H1 (cell line): Measurements from ENCODE around the gene HOXB6. TPM values are rescaled to one million over a fixed set of nuclear protein-coding genes. Genes with fewer than 3 reads are reported as not detected.

Source experiments
- CTCF ChIA-PET: fragments of 300-600 bp; sonication (Branson Sonifier 250); formaldehyde crosslinking; loops from one replicate; lab custom pipeline; 2021; ENCODE audit not compliant: partially characterized antibody; lab: Charles Lee
- POLR2A ChIA-PET: fragments of 300-600 bp; sonication (Branson Sonifier 250); formaldehyde crosslinking; loops from one replicate; lab custom pipeline; 2021; ENCODE audit warnings: inconsistent platforms; ENCODE audit not compliant: partially characterized antibody; lab: Charles Lee
- DNase-seq, 2 experiments: peaks; one replicate each; pipeline versions ENCODE4 v3.0.0 to v3.0.0-alpha.2; 2010 to 2022; ENCODE audit warnings: low spot score in 2 of 2, low read depth in 1 of 2, mixed read lengths in 1 of 2
- FAIRE-seq: peaks from 2 replicates; lab custom pipeline; 2011; peaks lifted over from hg19 to GRCh38; lab: Jason Lieb, UNC
- H2AFZ ChIP-seq: 2 replicates; pipeline ENCODE4 v1.8.1; 2012; ENCODE audit warnings: low read length, inconsistent platforms
- H2AK5ac ChIP-seq: 2 replicates; pipeline ENCODE4 v1.6.1; 2013; ENCODE audit warnings: low read depth, low read length
- H2BK120ac ChIP-seq: replicated peaks from 2 replicates; pipeline ENCODE3; 2013; ENCODE audit warnings: low read depth, low read length, inconsistent platforms
- H2BK12ac ChIP-seq: 2 replicates; pipeline ENCODE4 v1.6.1; 2013; ENCODE audit warnings: low read depth, low read length
- H2BK15ac ChIP-seq: 2 replicates; pipeline ENCODE4 v1.6.1; 2013; ENCODE audit warnings: low read length
- H2BK20ac ChIP-seq: 2 replicates; pipeline ENCODE4 v1.6.1; 2013; ENCODE audit warnings: low read length
- H2BK5ac ChIP-seq: 2 replicates; pipeline ENCODE4 v1.6.1; 2013; ENCODE audit warnings: low read depth, low read length
- H3K14ac ChIP-seq: 2 replicates; pipeline ENCODE4 v1.6.1; 2013; ENCODE audit warnings: inconsistent platforms; ENCODE audit not compliant: insufficient read length
- H3K18ac ChIP-seq: 2 replicates; pipeline ENCODE4 v1.6.1; 2013; ENCODE audit warnings: low read length; ENCODE audit errors: extremely low read depth
- H3K23ac ChIP-seq: 2 replicates; pipeline ENCODE4 v1.6.1; 2013; ENCODE audit warnings: inconsistent platforms; ENCODE audit not compliant: insufficient read length
- H3K23me2 ChIP-seq: 2 replicates; pipeline ENCODE4 v1.6.1; 2013; ENCODE audit warnings: low read depth, low read length
- H3K27ac ChIP-seq: 2 replicates; pipeline ENCODE4 v1.6.1; 2011; ENCODE audit warnings: low read depth, low read length, inconsistent platforms
- H3K27me3 ChIP-seq, 4 experiments: replicated peaks in 1 of 4; 1 replicate in 1 of 4; 2 replicates in 3 of 4; pipeline versions ENCODE4 v1.6.1 to v1.8.1; 2011 to 2013; ENCODE audit warnings: low read length in 3 of 4, mild to moderate bottlenecking in 3 of 4, inconsistent platforms in 2 of 4, mixed read lengths in 2 of 4, moderate library complexity in 1 of 4; ENCODE audit not compliant: control insufficient read depth in 3 of 4, insufficient read depth in 3 of 4; ENCODE audit errors: extremely low read depth in 1 of 4
- H3K36me3 ChIP-seq, 4 experiments: 2 replicates each; pipeline versions ENCODE4 v1.6.1 to v1.8.1; 2011 to 2013; ENCODE audit warnings: mild to moderate bottlenecking in 4 of 4, low read length in 3 of 4, moderate library complexity in 2 of 4, control low read depth in 1 of 4, inconsistent platforms in 1 of 4; ENCODE audit not compliant: insufficient read depth in 4 of 4, control insufficient read depth in 2 of 4
- H3K4ac ChIP-seq: replicated peaks from 2 replicates; pipeline ENCODE3; 2013; ENCODE audit warnings: low read length, low read depth, mixed read lengths, inconsistent platforms; ENCODE audit not compliant: insufficient read length
- H3K4me1 ChIP-seq, 4 experiments: replicated peaks in 1 of 4; 1 replicate in 1 of 4; 2 replicates in 3 of 4; pipeline versions ENCODE4 v1.6.1 to v1.8.1; 2011 to 2013; ENCODE audit warnings: low read length in 3 of 4, inconsistent platforms in 2 of 4, mixed read lengths in 1 of 4; ENCODE audit not compliant: insufficient read depth in 4 of 4, control insufficient read depth in 3 of 4
- H3K4me2 ChIP-seq, 2 experiments: 2 replicates each; pipeline versions ENCODE4 v1.6.1 to v1.8.1; 2011 to 2013; ENCODE audit warnings: low read depth in 2 of 2, low read length in 2 of 2, control low read depth in 1 of 2, inconsistent platforms in 1 of 2, mild to moderate bottlenecking in 1 of 2; ENCODE audit not compliant: insufficient read depth in 1 of 2
- H3K4me3 ChIP-seq, 4 experiments: fragments of 200-600, 300-600 bp in 1 of 4; sonication (generic), shearing (Covaris generic), sonication (Bioruptor Twin) in 1 of 4; 2 replicates each; pipeline versions ENCODE4 v1.5.1 to v1.8.1; 2011 to 2016; ENCODE audit warnings: low read length in 4 of 4, low read depth in 3 of 4, control low read depth in 2 of 4, inconsistent platforms in 2 of 4, mild to moderate bottlenecking in 2 of 4, mixed read lengths in 1 of 4, moderate library complexity in 1 of 4; ENCODE audit not compliant: insufficient read depth in 2 of 4; ENCODE audit errors: extremely low read depth in 1 of 4
- H3K56ac ChIP-seq: replicated peaks from 2 replicates; pipeline ENCODE3; 2013; ENCODE audit warnings: low read depth, mild to moderate bottlenecking, mixed read lengths, low read length, inconsistent platforms; ENCODE audit not compliant: insufficient read length
- H3K79me1 ChIP-seq: 2 replicates; pipeline ENCODE4 v1.6.1; 2013; ENCODE audit warnings: low read depth, low read length, control low read depth
- H3K79me2 ChIP-seq, 2 experiments: 2 replicates each; pipeline versions ENCODE4 v1.6.1 to v1.8.1; 2012 to 2013; ENCODE audit warnings: low read length in 2 of 2, mild to moderate bottlenecking in 2 of 2, inconsistent platforms in 1 of 2; ENCODE audit not compliant: insufficient read depth in 2 of 2, control insufficient read depth in 1 of 2
- H3K9ac ChIP-seq, 4 experiments: replicated peaks in 1 of 4; 1 replicate in 1 of 4; 2 replicates in 3 of 4; pipeline versions ENCODE4 v1.6.1 to v1.8.1; 2011 to 2013; ENCODE audit warnings: low read depth in 3 of 4, low read length in 3 of 4, control low read depth in 2 of 4, mild to moderate bottlenecking in 2 of 4, moderate library complexity in 2 of 4, inconsistent platforms in 1 of 4; ENCODE audit errors: extremely low read depth in 1 of 4
- H3K9me3 ChIP-seq, 2 experiments: 2 replicates each; pipeline versions ENCODE4 v1.6.1 to v1.8.1; 2012 to 2013; ENCODE audit warnings: mild to moderate bottlenecking in 2 of 2, moderate library complexity in 2 of 2, control low read depth in 1 of 2, inconsistent platforms in 1 of 2, low read depth in 1 of 2, low read length in 1 of 2, mixed read lengths in 1 of 2; ENCODE audit not compliant: insufficient read depth in 2 of 2
- H4K20me1 ChIP-seq, 2 experiments: replicated peaks in 1 of 2; 2 replicates each; pipeline versions ENCODE3 to v1.8.1; 2011 to 2013; ENCODE audit warnings: inconsistent platforms in 2 of 2, low read length in 2 of 2, mild to moderate bottlenecking in 1 of 2; ENCODE audit not compliant: insufficient read depth in 2 of 2, control insufficient read depth in 1 of 2
- H4K5ac ChIP-seq: 2 replicates; pipeline ENCODE4 v1.6.1; 2013; ENCODE audit warnings: low read length, low read depth, mixed read lengths, inconsistent platforms; ENCODE audit not compliant: insufficient read length
- H4K8ac ChIP-seq: 2 replicates; pipeline ENCODE4 v1.8.0; 2013; ENCODE audit warnings: mild to moderate bottlenecking, moderate library complexity, low read length, inconsistent platforms; ENCODE audit not compliant: insufficient read depth; ENCODE audit errors: extremely low read depth
- H4K91ac ChIP-seq: replicated peaks from 2 replicates; pipeline ENCODE3; 2013; ENCODE audit warnings: low read length, mixed read lengths, inconsistent platforms; ENCODE audit not compliant: insufficient read length
- BACH1 ChIP-seq: IDR thresholded peaks from 2 replicates; pipeline ENCODE4 v1.6.1; 2012; ENCODE audit warnings: low read length, improper control_type of control experiment
- BCL11A ChIP-seq, 2 experiments: IDR thresholded peaks; one replicate each; pipeline ENCODE4 v1.6.1; 2011; ENCODE audit warnings: low read depth in 2 of 2, low read length in 2 of 2, mild to moderate bottlenecking in 2 of 2
- CBX8 ChIP-seq: fragments of 300-800, 300-1000 bp; sonication (generic); IDR thresholded peaks from 2 replicates; pipeline ENCODE4 v1.7.1; 2016; ENCODE audit warnings: low read depth, low read length, borderline replicate concordance
- EGR1 ChIP-seq: IDR thresholded peaks from 2 replicates; pipeline ENCODE4 v1.6.1; 2011; ENCODE audit warnings: low read depth, low read length, borderline replicate concordance
- EZH2 ChIP-seq: fragments of 200-600 bp; sonication (generic); IDR thresholded peaks from 2 replicates; pipeline ENCODE4 v1.7.1; 2012; ENCODE audit warnings: low read depth, mild to moderate bottlenecking, moderate library complexity, low read length, inconsistent platforms; ENCODE audit not compliant: severe bottlenecking
- GTF2F1 ChIP-seq: IDR thresholded peaks from 2 replicates; pipeline ENCODE4 v1.6.1; 2012; ENCODE audit warnings: low read depth, low read length, improper control_type of control experiment, borderline replicate concordance
- HDAC6 ChIP-seq: IDR thresholded peaks from one replicate; pipeline ENCODE4 v1.7.1; 2012; ENCODE audit warnings: low read depth, mild to moderate bottlenecking, inconsistent platforms, low read length, moderate library complexity
- POLR2A ChIP-seq, 2 experiments: IDR thresholded peaks; 1 replicate in 1 of 2; 2 replicates in 1 of 2; pipeline ENCODE4 v1.6.1; 2011; ENCODE audit warnings: low read depth in 2 of 2, low read length in 2 of 2, mild to moderate bottlenecking in 2 of 2; ENCODE audit errors: control extremely low read depth in 1 of 2
- POU5F1 ChIP-seq: IDR thresholded peaks from 2 replicates; pipeline ENCODE4 v1.6.1; 2011; ENCODE audit warnings: low read depth, mild to moderate bottlenecking, low read length, moderate library complexity
- RAD21 ChIP-seq, 2 experiments: IDR thresholded peaks in 1 of 2; conservative IDR thresholded peaks in 1 of 2; 2 replicates each; pipeline ENCODE4 v1.6.1; 2011; ENCODE audit warnings: low read depth in 2 of 2, low read length in 2 of 2, improper control_type of control experiment in 1 of 2, inconsistent platforms in 1 of 2, mild to moderate bottlenecking in 1 of 2, moderate library complexity in 1 of 2
- SAP30 ChIP-seq: fragments of 300-600 bp; sonication (generic); IDR thresholded peaks from 2 replicates; pipeline ENCODE4 v1.7.1; 2012; ENCODE audit warnings: low read length, moderate library complexity, mild to moderate bottlenecking, inconsistent platforms; ENCODE audit not compliant: insufficient read depth, insufficient replicate concordance
- SIRT6 ChIP-seq: IDR thresholded peaks from one replicate; pipeline ENCODE4 v1.7.1; 2012; ENCODE audit warnings: low read length, inconsistent platforms
- SRF ChIP-seq: IDR thresholded peaks from 2 replicates; pipeline ENCODE4 v1.6.1; 2011; ENCODE audit warnings: mild to moderate bottlenecking, low read depth, low read length, moderate library complexity
- SUZ12 ChIP-seq: fragments of 200-600 bp; sonication (generic); IDR thresholded peaks from 2 replicates; pipeline ENCODE4 v1.6.1; 2012; ENCODE audit warnings: mild to moderate bottlenecking, inconsistent platforms, low read length, moderate library complexity, mixed read lengths
- TCF12 ChIP-seq: IDR thresholded peaks from 2 replicates; pipeline ENCODE4 v1.6.1; 2011; ENCODE audit warnings: low read depth, mild to moderate bottlenecking, low read length
- WGBS, 2 experiments: shearing (Covaris generic) in 1 of 2; methylation state at CpG; one replicate each; pipeline versions ENCODE4 v1.1.6 to v1.1.7; 2013 to 2015; ENCODE audit warnings: low lambda C conversion rate in 2 of 2, mixed read lengths in 2 of 2, inconsistent platforms in 1 of 2, low coverage in 1 of 2, missing lambda C conversion rate in 1 of 2; ENCODE audit not compliant: insufficient replicate concordance in 2 of 2, insufficient coverage in 1 of 2, insufficient read length in 1 of 2; ENCODE audit errors: extremely low coverage in 1 of 2, missing lambda C conversion rate in 1 of 2; 5-methylcytosine and 5-hydroxymethylcytosine counted together
- polyA plus RNA-seq, 7 experiments: library from polyadenylated mRNA; depleted of rRNA in 3 of 7; stranded (reverse) in 5 of 7; unstranded in 2 of 7; fragments of >200 nt in 5 of 7; fragments of 200-250 nt in 2 of 7; gene quantifications; 1 replicate in 5 of 7; 2 replicates in 1 of 7; 4 replicates in 1 of 7; pipeline versions ENCODE4 v1.2.1 to v1.2.3, GENCODE V29; 2011 to 2013; ENCODE audit warnings: missing spikeins in 2 of 7, mixed read lengths in 2 of 7
- total RNA-seq: library from RNA; stranded (reverse); fragmentation: NEBNext Ultra II Directional; extraction: Animal tissue kit (Norgen Biotek cat#: 25700); gene quantifications from 2 replicates; pipeline ENCODE4 v1.2.1, GENCODE V29; 2021

The HOXB6 gene
- total and polyA plus RNA-seq, 2 of the 8 experiments (the other 6 are each of a cell fraction or from before 2014, with no cell fraction given) = not detected

GRCh38 chr17:48629411-48629759, 24.6 kb upstream of the HOXB6 start:
- 36% methylated on average over 5 of the region's 5 CpGs; no CpG with 5 or more reads in 1 of the 2 experiments for WGBS, 2 experiments
- peaks cover 97 to 100% (median 100%) of the 10 kb centered on the region in 4 experiments for H3K27me3 ChIP-seq
- no peak overlapping the region for H3K9ac ChIP-seq
- H3K36me3 ChIP-seq = no peaks in the 10 kb centered on the region; a peak in 1 of 8 replicates
- no peak overlapping the region for H4K8ac ChIP-seq
- H3K79me1 ChIP-seq = no peaks in the 10 kb centered on the region
- H3K4me1 ChIP-seq = peaks cover 0 to 16% (median 5%) of the 10 kb centered on the region in 4 experiments; a peak in 5 of 7 replicates
- no peak overlapping the region for H3K14ac ChIP-seq
- no peak overlapping the region for H3K4ac ChIP-seq
- no peak overlapping the region for H2BK5ac ChIP-seq
- no peak overlapping the region for H3K4me2 ChIP-seq
- H2AK5ac ChIP-seq = no peak overlapping the region
- H2BK15ac ChIP-seq = no peak overlapping the region
- H3K23ac ChIP-seq = no peak overlapping the region
- no peak overlapping the region for H2AFZ ChIP-seq
- DNase-seq = no peak
- H3K4me3 ChIP-seq = no peak overlapping the region
- H3K56ac ChIP-seq = no peak overlapping the region
- H3K18ac ChIP-seq = no peak overlapping the region
- H3K23me2 ChIP-seq = peaks cover 2% of the 10 kb centered on the region; the same call in 1 of the 2 replicates
- no peak for FAIRE-seq
- no peak overlapping the region for H2BK12ac ChIP-seq
- no peak overlapping the region for H4K91ac ChIP-seq
- H3K27ac ChIP-seq = no peak overlapping the region
- no peaks in the 10 kb centered on the region for H3K79me2 ChIP-seq
- no peaks in the 10 kb centered on the region for H3K9me3 ChIP-seq
- POLR2A ChIA-PET = no interaction called here
- peaks cover 35 to 37% of the 10 kb centered on the region in 2 experiments for H4K20me1 ChIP-seq
- H4K5ac ChIP-seq = no peak overlapping the region
- CTCF ChIA-PET = interaction anchor here (0.5 to 4.6 kb wide), 8 partner anchors 11 to 382 kb away, joined by 3 to 30 read pairs (median 4); partner anchors contain the start of genes HOXB3, HOXB5 and HOXB8
- no peak overlapping the region for H2BK120ac ChIP-seq
- no peak overlapping the region for H2BK20ac ChIP-seq
- TF ChIP-seq TCF12 = no peak
- TF ChIP-seq CBX8 = no peak; the same call in 1 of the 2 replicates
- peak; percentile 59; the same call in 1 of the 2 replicates for TF ChIP-seq SUZ12
- no peak for TF ChIP-seq GTF2F1
- no peak for TF ChIP-seq HDAC6
- no peak for TF ChIP-seq SRF
- TF ChIP-seq SIRT6 = no peak
- no peak for TF ChIP-seq SAP30
- TF ChIP-seq EZH2 = peak; percentile 74
- no peak for TF ChIP-seq POLR2A (IDR thresholded peaks at IDR 0.05; ENCODE audit: control extremely low read depth in 1 of 2, low read depth in 2 of 2, low read length in 2 of 2)
- TF ChIP-seq POU5F1 = no peak
- no peak for TF ChIP-seq BACH1
- no peak for TF ChIP-seq RAD21 (IDR thresholded peaks at IDR 0.05 in 1 of 2, conservative IDR thresholded peaks at IDR 0.05 in 1 of 2; ENCODE audit: low read depth in 2 of 2, low read length in 2 of 2)
- TF ChIP-seq EGR1 = no peak
- TF ChIP-seq BCL11A (IDR thresholded peaks at IDR 0.05; ENCODE audit: low read depth in 2 of 2, low read length in 2 of 2) = no peak
